ENCODE results near the gene RAMP2. TPM values are rescaled to one million over a fixed set of nuclear protein-coding genes. Genes with fewer than 3 reads are reported as not detected.

Gene RAMP2
- total RNA-seq, 2 experiments from 2014 or later = not detected

DNA sequence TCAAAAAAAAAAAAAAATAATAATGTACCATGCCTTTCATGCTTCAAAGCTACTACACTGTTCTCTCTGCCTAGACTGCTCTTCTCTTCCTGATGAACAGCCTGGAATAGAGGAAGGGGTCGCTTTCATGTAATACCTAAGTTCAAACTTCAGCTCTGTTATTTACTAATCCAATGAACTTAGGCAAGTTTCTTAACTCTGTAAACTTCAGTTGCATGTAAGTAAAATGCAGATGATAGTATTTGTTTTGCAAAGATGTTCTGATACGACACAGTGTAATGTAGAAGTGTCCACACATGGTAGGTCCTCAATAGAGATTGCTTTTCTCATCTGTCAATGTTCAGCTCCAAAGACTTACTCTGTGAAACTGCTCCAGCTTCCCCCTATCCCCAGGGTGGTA lies 30.9 kb downstream of the RAMP2 start:
- Histone ChIP-seq H3K36me3 (ENCODE audit: insufficient read depth, low read length) (no peaks in the 10 kb centered on the region), H3K9me3 (ENCODE audit: low read length) (no peaks in the 10 kb centered on the region), H4K20me1 (ENCODE audit: insufficient read depth, low read length) (no peaks in the 10 kb centered on the region), H3K79me2 (ENCODE audit: insufficient read depth, low read depth, low read length) (no peaks in the 10 kb centered on the region), H3K4me1 (ENCODE audit: insufficient read depth, low read length, poor library complexity, severe bottlenecking) (no peaks in the 10 kb centered on the region), H2AFZ (ENCODE audit: low read length) (no peak overlapping the region), H3K9me2 (ENCODE audit: insufficient read depth, low read length) (no peaks in the 10 kb centered on the region), H3K4me3 (ENCODE audit: low read depth, low read length, poor library complexity, severe bottlenecking) (no peak overlapping the region), H3K4me2 (ENCODE audit: low read length) (no peak overlapping the region), H3K27ac (ENCODE audit: low read depth, low read length, poor library complexity, severe bottlenecking) (no peak overlapping the region)
- ChIA-PET POLR2A (no interaction called here), CTCF (ENCODE audit: unreplicated experiment) (interaction anchor here (0.6 kb wide), 1 partner anchor 36 kb away, joined by 3 read pairs; no protein-coding TSS in a partner anchor)
- no peak for DNase-seq (ENCODE audit: low spot score)
- no TSS peak for BruUV-seq (replicated peaks)
- intact Hi-C loops (cut with micrococcal nuclease; ENCODE audit: unreplicated experiment) = no loop called here
- TF ChIP-seq, protein P1, sequence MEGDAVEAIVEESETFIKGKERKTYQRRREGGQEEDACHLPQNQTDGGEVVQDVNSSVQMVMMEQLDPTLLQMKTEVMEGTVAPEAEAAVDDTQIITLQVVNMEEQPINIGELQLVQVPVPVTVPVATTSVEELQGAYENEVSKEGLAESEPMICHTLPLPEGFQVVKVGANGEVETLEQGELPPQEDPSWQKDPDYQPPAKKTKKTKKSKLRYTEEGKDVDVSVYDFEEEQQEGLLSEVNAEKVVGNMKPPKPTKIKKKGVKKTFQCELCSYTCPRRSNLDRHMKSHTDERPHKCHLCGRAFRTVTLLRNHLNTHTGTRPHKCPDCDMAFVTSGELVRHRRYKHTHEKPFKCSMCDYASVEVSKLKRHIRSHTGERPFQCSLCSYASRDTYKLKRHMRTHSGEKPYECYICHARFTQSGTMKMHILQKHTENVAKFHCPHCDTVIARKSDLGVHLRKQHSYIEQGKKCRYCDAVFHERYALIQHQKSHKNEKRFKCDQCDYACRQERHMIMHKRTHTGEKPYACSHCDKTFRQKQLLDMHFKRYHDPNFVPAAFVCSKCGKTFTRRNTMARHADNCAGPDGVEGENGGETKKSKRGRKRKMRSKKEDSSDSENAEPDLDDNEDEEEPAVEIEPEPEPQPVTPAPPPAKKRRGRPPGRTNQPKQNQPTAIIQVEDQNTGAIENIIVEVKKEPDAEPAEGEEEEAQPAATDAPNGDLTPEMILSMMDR (conservative IDR thresholded peaks at IDR 0.05; ENCODE audit: low read length) = no peak
- no peak for TF ChIP-seq EZH2phosphoT487 (IDR thresholded peaks at IDR 0.05; ENCODE audit: borderline replicate concordance, low read depth, low read length)

DNA sequence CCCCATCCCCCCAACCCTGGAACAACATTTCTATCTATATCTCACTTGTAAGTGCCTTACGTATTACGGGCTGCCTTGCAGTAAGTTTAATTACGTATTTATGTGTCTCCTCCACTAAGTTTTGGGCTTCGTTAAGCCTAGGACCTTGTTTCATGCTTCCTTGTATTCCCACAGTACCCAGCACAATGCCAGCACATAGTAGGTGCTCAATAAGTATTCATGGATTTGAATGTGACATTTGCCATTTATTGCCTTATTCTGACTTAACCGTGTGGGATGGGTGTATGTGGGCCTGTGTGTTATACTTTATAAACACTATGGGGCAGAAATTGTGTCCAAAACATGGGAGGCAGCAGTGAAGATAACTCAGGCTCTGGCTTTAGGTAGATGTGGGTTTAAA lies 31.5 kb downstream of the RAMP2 start:
- TF ChIP-seq, protein P1 (conservative IDR thresholded peaks at IDR 0.05; ENCODE audit: low read length) = no peak
- TF ChIP-seq EZH2phosphoT487 (IDR thresholded peaks at IDR 0.05; ENCODE audit: borderline replicate concordance, low read depth, low read length) = no peak
- Histone ChIP-seq H3K4me3 (ENCODE audit: low read depth, low read length, poor library complexity, severe bottlenecking) (no peak overlapping the region), H3K36me3 (ENCODE audit: insufficient read depth, low read length) (no peaks in the 10 kb centered on the region), H3K4me2 (ENCODE audit: low read length) (no peak overlapping the region), H3K4me1 (ENCODE audit: insufficient read depth, low read length, poor library complexity, severe bottlenecking) (no peaks in the 10 kb centered on the region), H3K27ac (ENCODE audit: low read depth, low read length, poor library complexity, severe bottlenecking) (no peak overlapping the region), H3K79me2 (ENCODE audit: insufficient read depth, low read depth, low read length) (no peaks in the 10 kb centered on the region), H3K9me2 (ENCODE audit: insufficient read depth, low read length) (no peaks in the 10 kb centered on the region), H3K9me3 (ENCODE audit: low read length) (no peaks in the 10 kb centered on the region), H2AFZ (ENCODE audit: low read length) (no peak overlapping the region), H4K20me1 (ENCODE audit: insufficient read depth, low read length) (no peaks in the 10 kb centered on the region)
- no TSS peak for BruUV-seq (replicated peaks)
- ChIA-PET POLR2A (no interaction called here), CTCF (ENCODE audit: unreplicated experiment) (no interaction called here)
- intact Hi-C loops (cut with micrococcal nuclease; ENCODE audit: unreplicated experiment) = no loop called here
- DNase-seq (ENCODE audit: low spot score) = no peak

DNA sequence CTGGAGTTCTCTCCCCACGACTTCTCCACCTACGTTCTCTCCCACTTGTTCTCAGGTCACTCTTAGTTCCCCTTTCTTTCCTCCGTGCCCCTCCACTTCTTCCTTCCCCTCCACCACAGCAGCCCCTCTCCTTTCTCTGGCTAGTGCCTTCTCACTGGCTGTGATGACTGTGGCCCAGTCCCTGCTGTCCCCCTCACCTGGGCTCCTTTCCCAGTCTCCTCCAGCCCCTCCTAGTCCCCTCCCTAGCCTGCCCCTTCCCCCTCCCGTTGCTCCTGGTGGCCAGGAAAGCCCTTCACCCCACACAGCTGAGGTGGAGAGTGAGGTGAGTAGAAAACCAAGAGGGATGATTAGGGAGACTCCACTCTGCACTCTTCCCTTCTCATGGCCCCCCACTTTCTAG lies 34.0 kb downstream of the RAMP2 start:
- intact Hi-C loops (cut with micrococcal nuclease; ENCODE audit: unreplicated experiment) = no loop called here
- H3K27ac ChIP-seq (ENCODE audit: low read depth, low read length, poor library complexity, severe bottlenecking) = no peak overlapping the region
- no peaks in the 10 kb centered on the region for H3K4me1 ChIP-seq (ENCODE audit: insufficient read depth, low read length, poor library complexity, severe bottlenecking)
- no peaks in the 10 kb centered on the region for H4K20me1 ChIP-seq (ENCODE audit: insufficient read depth, low read length)
- H3K9me2 ChIP-seq (ENCODE audit: insufficient read depth, low read length) = no peaks in the 10 kb centered on the region
- POLR2A ChIA-PET = no interaction called here
- H3K36me3 ChIP-seq (ENCODE audit: insufficient read depth, low read length) = no peaks in the 10 kb centered on the region
- no peak overlapping the region for H3K4me3 ChIP-seq (ENCODE audit: low read depth, low read length, poor library complexity, severe bottlenecking)
- TF ChIP-seq, protein P1 (conservative IDR thresholded peaks at IDR 0.05; ENCODE audit: low read length) = no peak
- TF ChIP-seq EZH2phosphoT487 (IDR thresholded peaks at IDR 0.05; ENCODE audit: borderline replicate concordance, low read depth, low read length) = no peak
- no peak overlapping the region for H2AFZ ChIP-seq (ENCODE audit: low read length)
- no TSS peak for BruUV-seq (replicated peaks)
- DNase-seq (ENCODE audit: low spot score) = no peak
- H3K9me3 ChIP-seq (ENCODE audit: low read length) = no peaks in the 10 kb centered on the region
- no peak overlapping the region for H3K4me2 ChIP-seq (ENCODE audit: low read length)
- CTCF ChIA-PET (ENCODE audit: unreplicated experiment) = no interaction called here
- H3K79me2 ChIP-seq (ENCODE audit: insufficient read depth, low read depth, low read length) = no peaks in the 10 kb centered on the region

Data from OCI-LY7 (cell line).